GM19397 (cell line): ENCODE data around the gene NAA80.

Experiments used
- ATAC-seq: cut with Tn5 transposase; IDR thresholded peaks from one replicate; pipeline ENCODE4 v1.9.1; 2021; ENCODE audit warnings: mild to moderate bottlenecking, moderate library complexity; ENCODE audit not compliant: unreplicated experiment

The NAA80 gene

DNA sequence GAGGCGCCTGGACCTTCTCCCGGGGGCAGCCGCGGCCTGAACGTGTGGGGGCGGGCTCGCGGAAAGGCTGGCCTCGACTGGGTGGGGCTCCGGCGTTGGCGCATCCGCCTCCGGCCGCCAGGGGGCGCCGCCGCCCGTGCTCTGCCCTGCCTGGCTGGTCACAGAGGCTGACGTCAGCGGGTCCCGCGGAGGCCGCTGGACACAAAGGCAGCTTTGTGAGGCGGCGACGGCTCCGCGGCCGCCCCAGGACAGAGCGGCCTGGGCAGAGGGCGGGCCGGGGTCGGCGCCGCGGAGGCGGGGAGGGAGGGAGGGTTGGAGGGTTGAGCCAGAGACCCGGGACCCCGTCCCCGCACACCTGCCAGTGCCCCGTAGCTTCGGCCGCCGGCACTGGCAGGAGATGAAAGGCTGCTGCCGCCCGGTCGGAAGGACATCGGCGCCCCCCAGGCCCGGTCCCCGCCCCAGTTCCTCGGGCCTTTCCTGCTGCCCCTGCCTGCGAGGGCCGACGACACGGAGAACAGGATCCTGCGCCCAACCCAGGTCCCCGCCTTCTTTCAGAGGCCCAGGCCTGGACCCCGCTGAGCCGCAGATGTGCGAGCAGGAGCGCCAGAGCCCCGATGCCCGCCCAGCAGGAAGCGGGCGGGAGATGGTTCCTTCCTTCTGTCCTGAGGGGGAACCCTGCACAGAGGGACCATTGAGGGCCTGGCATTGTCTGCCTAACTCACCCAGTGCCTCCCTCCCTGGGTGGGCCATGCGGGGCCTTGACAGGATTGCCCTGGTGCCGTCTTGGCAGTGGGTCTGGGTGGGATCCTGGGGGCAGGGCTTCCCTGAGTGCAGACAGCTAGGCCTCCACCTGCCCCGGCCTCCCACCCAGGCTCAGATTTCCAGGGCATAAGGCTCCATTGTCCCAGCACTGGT lies 38.9 kb downstream of the NAA80 start:
- ATAC-seq = peak; percentile 78

DNA sequence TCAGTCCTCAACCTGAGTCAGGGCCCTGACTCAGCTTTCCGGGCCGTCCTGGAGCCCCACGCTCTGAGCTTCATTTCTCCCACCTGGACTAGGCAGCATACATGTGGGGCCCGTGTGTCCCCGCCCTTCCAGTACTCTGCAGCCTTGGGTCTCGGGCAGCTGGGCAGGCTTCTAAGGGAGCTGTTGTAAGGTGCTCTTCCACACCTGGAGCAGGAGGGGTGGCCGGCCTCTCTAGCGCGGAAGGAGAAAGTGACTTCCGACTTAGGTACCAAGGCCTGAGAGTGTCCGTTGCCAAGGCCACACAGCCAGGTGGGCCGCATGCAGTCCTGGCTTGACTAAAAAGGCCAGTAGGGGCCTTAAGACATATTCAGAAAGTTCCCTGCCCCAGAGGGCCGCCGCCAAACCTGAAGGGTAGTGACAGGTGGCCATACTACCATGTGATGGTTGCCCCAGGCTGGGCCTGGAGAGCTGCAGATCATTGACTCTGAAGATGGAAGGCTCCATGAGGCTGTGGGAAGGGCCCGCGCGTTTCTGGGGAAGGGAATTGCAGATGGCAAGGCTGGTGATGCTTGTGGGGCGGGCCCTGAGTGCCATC lies 39.7 kb downstream of the NAA80 start:
- ATAC-seq = peak; percentile 12

DNA sequence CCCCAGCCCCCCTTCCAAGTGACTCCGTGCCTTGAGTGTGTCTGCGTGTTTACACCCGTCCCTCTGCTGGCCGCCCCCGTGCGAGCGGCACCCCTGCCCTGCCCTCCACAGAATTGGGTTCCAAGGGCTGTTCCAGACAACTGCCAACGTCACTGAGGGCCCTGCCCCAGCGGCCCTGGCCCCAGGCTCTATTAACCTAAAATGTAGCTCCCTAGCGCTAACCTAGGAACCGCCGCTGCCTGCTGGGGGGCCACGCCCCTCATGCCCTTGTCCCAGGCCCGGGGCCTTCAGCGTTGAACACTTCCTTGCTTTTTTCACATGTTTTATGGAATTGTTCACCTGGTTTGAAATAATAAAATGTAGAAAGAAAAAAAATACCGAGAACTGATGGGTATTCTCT lies 40.2 kb downstream of the NAA80 start:
- ATAC-seq = no peak

DNA sequence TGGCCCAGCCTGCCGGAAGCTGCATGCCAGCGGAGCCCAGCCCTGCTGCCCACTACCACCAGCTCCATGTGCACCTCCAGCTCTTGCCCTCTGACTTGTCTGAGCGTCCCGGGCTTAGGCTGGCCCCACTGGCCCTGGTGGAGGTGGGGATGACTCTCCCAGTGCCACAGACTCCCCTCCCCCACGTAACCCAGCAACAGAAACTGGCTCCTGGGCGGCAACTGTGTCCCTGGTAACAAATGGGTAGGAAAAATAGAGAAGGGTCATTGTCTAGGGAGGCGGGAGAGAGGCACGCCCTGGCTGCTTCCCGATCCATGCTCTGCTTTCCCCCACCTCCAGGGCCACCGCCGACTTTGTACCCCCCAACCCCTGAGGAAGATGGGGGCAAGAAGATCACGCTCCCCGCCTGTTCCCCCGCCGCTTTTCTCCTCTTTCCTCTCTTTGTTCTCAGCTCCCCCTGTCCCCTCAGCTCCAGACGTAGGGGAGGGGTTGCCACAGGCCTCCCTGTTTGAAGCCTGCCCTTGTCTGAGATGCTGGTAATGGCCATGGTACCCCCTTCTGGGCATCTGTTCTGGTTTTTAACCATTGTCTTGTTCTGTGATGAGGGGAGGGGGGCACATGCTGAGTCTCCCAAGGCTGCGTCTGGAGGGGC lies 41.0 kb downstream of the NAA80 start:
- no peak for ATAC-seq

DNA sequence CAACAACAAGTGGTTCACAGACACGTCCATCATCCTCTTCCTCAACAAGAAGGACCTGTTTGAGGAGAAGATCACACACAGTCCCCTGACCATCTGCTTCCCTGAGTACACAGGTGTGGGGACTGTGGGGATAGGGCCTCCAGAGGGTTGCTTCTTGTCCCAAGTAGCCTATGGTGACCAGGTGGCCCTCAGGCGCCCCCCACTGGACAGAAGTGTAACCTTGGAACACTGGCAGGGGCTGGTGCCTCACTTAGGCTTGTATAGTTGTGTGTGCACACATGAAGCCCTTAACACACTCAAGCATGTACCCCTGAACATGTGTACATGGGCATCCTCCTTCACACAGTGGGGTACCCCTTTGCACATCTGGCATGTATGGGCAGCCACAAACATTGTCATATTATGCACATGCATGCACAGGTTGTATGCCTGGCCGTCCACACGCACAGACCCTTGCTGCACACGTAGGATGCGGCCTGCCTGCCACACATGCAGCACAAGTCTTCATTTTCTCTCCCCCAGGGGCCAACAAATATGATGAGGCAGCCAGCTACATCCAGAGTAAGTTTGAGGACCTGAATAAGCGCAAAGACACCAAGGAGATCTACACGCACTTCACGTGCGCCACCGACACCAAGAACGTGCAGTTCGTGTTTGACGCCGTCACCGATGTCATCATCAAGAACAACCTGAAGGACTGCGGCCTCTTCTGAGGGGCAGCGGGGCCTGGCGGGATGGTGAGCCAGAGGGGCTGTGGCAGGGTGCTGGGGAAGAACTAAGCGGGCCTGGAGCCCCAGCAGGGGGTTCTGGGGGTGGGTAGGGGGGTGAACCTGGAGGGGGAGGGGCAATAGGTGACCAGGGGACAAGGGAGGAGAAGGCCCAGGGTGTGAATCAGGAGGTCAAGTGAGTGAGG lies 42.0 kb downstream of the NAA80 start:
- no peak for ATAC-seq

DNA sequence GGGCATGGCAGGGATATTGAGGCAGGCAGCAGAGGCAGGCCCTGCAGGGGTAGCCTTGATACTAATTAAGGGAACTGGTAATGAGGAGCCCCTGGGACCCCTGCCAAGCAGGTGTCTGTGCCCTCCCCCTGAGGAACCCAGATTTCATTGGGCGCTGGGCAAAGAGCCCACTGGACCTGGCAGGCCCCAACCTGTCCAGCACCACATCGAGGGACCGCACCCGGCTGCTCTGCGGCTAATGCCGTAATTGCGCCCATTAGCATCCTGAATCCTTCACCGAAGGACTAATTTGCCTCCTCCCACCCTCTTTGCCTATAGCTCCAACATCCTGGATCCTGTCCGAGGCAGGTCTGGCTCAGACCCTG lies 44.0 kb downstream of the NAA80 start:
- no peak for ATAC-seq

DNA sequence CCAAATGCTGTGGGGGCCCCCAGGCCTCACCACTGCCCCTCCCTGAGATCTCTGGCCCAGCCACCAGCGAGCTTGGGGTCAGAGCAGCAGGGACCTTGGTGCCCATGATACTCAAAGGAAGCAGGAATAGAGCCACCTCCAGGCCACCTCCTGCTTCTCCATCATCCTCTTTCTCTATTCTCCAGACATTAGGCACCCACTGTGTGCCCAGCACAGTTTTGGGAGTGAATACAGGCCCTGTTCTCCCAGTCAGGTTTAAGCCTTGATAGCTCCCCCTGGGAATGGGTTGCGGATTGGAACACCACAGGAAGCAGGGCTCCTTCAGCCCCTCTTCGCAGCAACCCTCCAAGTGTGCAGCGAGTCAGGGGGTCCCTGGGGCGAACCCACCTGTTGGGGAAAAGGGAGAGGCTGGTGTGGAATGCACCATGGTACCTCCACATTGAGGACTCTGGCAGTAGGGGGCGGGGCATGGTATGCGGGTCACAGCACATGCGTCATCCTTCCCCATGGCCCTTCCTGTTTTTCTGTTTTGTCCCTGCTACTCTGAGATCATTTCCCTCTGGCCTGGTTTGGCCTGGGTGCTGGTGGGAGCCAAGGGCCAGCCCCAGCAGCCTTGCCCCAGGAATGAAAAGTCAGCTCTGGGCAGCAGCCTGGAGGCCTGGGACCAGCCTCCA lies 44.5 kb downstream of the NAA80 start:
- no peak for ATAC-seq

DNA sequence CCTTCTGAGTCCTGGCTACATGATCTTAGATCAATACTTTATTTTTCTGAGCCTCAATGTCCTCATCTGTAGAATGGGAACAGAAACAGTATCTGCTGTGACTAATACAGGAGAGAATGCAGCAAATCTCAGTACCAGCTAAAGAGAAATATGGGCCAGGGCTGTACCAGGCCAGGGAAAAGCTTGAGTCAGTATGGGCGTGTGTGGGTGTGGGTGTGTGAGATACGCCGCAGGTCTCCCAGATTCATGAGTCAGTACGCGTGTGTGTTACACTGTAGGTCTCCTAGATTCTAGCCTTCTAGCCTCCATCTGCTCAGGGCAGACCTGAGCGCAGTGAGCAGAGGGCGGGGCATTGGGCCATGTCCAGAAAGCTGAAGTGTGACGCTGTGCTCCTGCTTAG lies 48.0 kb downstream of the NAA80 start:
- no peak for ATAC-seq

DNA sequence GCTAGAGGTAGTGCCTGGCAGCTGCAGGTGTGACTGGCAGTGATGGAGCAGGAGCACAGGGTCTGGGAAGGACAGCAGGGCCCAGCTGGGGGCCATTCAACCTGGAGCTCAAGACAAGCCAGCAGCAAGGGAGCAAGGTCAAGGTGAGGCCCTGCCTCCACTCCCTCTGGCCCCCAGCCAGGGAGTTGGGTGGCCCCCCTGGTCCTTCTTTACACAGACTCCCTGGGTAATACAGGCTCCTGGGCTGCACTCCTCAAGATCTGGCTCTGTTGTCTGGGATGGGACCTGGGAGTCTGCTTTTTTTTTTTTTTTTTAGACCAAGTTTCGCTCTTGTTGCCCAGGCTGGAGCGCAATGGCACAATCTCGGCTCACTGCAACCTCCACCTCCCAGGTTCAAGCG lies 48.7 kb downstream of the NAA80 start:
- no peak for ATAC-seq

DNA sequence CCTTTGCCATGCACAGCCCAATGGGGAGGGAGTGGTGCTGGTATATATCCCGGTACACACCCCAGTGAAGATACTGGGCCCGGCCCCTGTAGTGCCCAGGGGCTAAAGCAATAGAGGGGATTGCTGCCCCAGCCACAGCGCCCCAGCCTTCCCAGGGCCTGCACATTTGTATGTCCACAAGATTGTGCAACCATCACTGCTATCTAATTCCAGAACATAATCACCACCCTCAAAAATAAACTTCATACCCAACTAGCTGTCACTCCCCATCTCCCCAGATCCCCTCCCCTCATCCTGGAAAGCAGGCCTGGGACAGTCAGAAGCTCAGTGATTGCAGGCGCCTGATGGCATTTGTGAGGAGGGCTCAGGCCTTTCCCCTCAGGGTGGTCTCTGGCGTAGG lies 49.7 kb downstream of the NAA80 start:
- no peak for ATAC-seq

DNA sequence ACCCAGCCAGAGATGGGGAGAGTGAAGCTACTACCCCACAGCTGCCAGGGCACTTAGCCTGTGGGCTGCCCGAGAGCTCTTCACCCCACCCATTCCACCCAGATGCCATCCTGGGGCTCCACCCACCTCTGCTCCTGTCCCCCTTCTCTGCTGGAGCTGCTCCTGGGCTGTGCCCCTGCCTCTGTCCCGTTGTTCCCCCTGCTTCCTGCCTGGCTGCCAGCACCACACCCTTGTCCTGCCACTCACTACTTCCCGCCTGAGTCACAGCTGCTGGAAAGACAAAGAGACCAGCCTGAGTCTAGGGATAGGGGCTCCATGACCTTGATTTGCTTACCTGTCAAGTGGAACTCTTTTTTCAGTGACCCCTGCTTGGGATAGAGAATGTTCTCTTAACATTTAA lies 50.8 kb downstream of the NAA80 start:
- ATAC-seq = no peak

DNA sequence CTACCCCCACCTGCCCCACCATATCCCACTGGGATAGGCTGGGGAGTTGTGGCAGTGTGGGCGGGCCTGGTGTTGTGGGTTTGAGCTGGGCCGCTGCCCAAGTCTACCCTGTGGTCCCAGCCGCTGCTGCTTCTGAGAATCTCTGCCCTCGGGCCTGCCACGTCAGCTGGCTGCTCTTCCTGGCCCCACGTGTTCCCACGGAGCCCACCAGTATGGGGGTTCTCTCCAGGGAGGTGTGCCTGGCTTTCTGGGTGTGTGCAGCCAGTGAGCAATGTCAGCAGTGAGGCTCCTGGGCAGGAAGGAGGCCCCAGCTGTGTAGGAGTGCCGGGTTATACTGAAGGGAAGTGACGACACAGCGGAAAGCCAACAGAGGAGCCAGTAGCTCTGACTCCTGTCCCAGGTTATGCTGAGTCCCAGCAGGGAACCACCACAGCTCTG lies 52.7 kb downstream of the NAA80 start:
- ATAC-seq = peak; percentile 45
